Lung (tissue), 12 donors: ENCODE data around the gene SLAIN1. TPM values are rescaled to one million over a fixed set of nuclear protein-coding genes. Genes with fewer than 3 reads are reported as not detected.

Source experiments
- ATAC-seq: fragments of 200-7000 bp; cut with Tn5 transposase; one replicate; pipeline ENCODE4 v1.9.1; 2020; ENCODE audit warnings: moderate number of reproducible peaks; ENCODE audit not compliant: insufficient read depth, low FRiP score
- DNase-seq, 3 donors: peaks; one replicate each; pipeline ENCODE4 v3.0.0-alpha.2; 2013 to 2017
- H3K27ac ChIP-seq, 2 donors: one replicate each; pipeline ENCODE4 v1.5.1; 2013; ENCODE audit warnings: mild to moderate bottlenecking in 2 of 2, moderate library complexity in 2 of 2, control low read depth in 1 of 2, inconsistent platforms in 1 of 2, low read depth in 1 of 2, low read length in 1 of 2
- H3K27me3 ChIP-seq, 3 donors: one replicate each; pipeline ENCODE4 v1.5.1; 2013; ENCODE audit warnings: low read length in 2 of 3; ENCODE audit not compliant: control insufficient read depth in 3 of 3, insufficient read depth in 3 of 3
- H3K36me3 ChIP-seq, 4 donors: one replicate each; pipeline ENCODE4 v1.5.1; 2013; ENCODE audit warnings: low read length in 4 of 4, mild to moderate bottlenecking in 1 of 4, moderate library complexity in 1 of 4; ENCODE audit not compliant: control insufficient read depth in 4 of 4, insufficient read depth in 4 of 4
- H3K4me1 ChIP-seq, 5 donors: one replicate each; pipeline ENCODE4 v1.5.1; 2013; ENCODE audit warnings: low read length in 5 of 5, mild to moderate bottlenecking in 2 of 5, moderate library complexity in 1 of 5; ENCODE audit not compliant: control insufficient read depth in 5 of 5, insufficient read depth in 5 of 5
- H3K4me3 ChIP-seq: one replicate; pipeline ENCODE4 v1.5.1; 2013; ENCODE audit warnings: mild to moderate bottlenecking, control low read depth, moderate library complexity
- H3K9ac ChIP-seq, 2 donors: one replicate each; pipeline ENCODE4 v1.5.1; 2013; ENCODE audit warnings: low read length in 2 of 2, control low read depth in 1 of 2; ENCODE audit not compliant: insufficient read depth in 1 of 2
- H3K9me3 ChIP-seq, 4 donors: one replicate each; pipeline ENCODE4 v1.5.1; 2013; ENCODE audit warnings: low read length in 3 of 4, mild to moderate bottlenecking in 1 of 4, moderate library complexity in 1 of 4; ENCODE audit not compliant: control insufficient read depth in 4 of 4, insufficient read depth in 3 of 4
- CTCF ChIP-seq: IDR thresholded peaks from 2 replicates; pipeline ENCODE4 v1.5.1; 2012; ENCODE audit warnings: mild to moderate bottlenecking; ENCODE audit errors: control extremely low read depth, extremely low read depth
- WGBS, 2 donors: extraction: QIAGEN DNeasy Blood & Tissue Kit; methylation state at CpG; one replicate each; pipeline ENCODE4 v1.1.7; 2013; 5-methylcytosine and 5-hydroxymethylcytosine counted together
- polyA plus RNA-seq, 2 donors: library from polyadenylated mRNA; stranded (reverse); fragments of 200-250 nt; gene quantifications; one replicate each; pipeline ENCODE4 v1.2.1, GENCODE V29; 2013
- total RNA-seq, 2 donors: library from RNA; depleted of rRNA in 1 of 2; stranded (reverse); fragments of >200 nt in 1 of 2; gene quantifications; one replicate each; pipeline ENCODE4 v1.2.1, GENCODE V29; 2014 to 2021
- donor health status: control.
- donor health status: control.
- donor health status: Bipolar disorder and iron deficiency.
- donor health status: healthy.
- donor health status: DM: yes; HTN: yes; CAD: no.

SLAIN1 gene
- total and polyA plus RNA-seq, 4 donors = 7.6 to 44.7 (median 12.4) TPM

- TF ChIP-seq CTCF = no peak
- DNase-seq (peak in 1 of 3 donors; percentile 9), ATAC-seq (no peak)
- no peaks in the 10 kb centered on the region for H3K9me3 ChIP-seq
- no peak overlapping the region for H3K27ac ChIP-seq
- peaks cover 0 to 3% (median 0%) of the 10 kb centered on the region in 4 donors for H3K36me3 ChIP-seq
- 74 to 79% methylated on average over 5 of the region's 5 CpGs for WGBS, 2 donors
- no peaks in the 10 kb centered on the region for H3K27me3 ChIP-seq
- H3K4me1 ChIP-seq = peaks cover 0 to 3% (median 0%) of the 10 kb centered on the region in 5 donors
- H3K4me3 ChIP-seq = no peak overlapping the region
- H3K9ac ChIP-seq = no peak overlapping the region
Observed at GRCh38 chr13:77728265-77729125, 31.0 kb downstream of the SLAIN1 start.

GRCh38 chr13:77729502-77730221 is 32.2 kb downstream of the SLAIN1 start:
- Histone ChIP-seq H3K4me3 (no peak overlapping the region), H3K36me3 (peaks cover 0 to 3% (median 0%) of the 10 kb centered on the region in 4 donors), H3K9me3 (no peaks in the 10 kb centered on the region), H3K4me1 (peaks cover 0 to 3% (median 0%) of the 10 kb centered on the region in 5 donors), H3K27ac (no peak overlapping the region), H3K27me3 (no peaks in the 10 kb centered on the region), H3K9ac (no peak overlapping the region)
- DNase-seq = no peak
- ATAC-seq = no peak
- 79 to 84% methylated on average over 8 of the region's 8 CpGs for WGBS, 2 donors
- no peak for TF ChIP-seq CTCF

- no peak for DNase-seq
- WGBS, 2 donors = 97 to 98% methylated on average over 1 of the region's 1 CpG
- TF ChIP-seq CTCF = no peak
- Histone ChIP-seq H3K4me3 (no peak overlapping the region), H3K27me3 (no peaks in the 10 kb centered on the region), H3K36me3 (peaks cover 0 to 1% (median 0%) of the 10 kb centered on the region in 4 donors), H3K9ac (no peak overlapping the region), H3K9me3 (no peaks in the 10 kb centered on the region), H3K27ac (no peak overlapping the region), H3K4me1 (peaks cover 0 to 3% (median 0%) of the 10 kb centered on the region in 5 donors)
- no peak for ATAC-seq
Observed at GRCh38 chr13:77730572-77730971, 33.1 kb downstream of the SLAIN1 start.
